ENCODE measurements around the gene CD2AP.
"Not testable (repeated sequence)": the region's sequence is repeated elsewhere in the genome, so short reads cannot be mapped to it uniquely, and the experiment has no call there.

CD2AP gene

GRCh38 chr6:47464052-47464451 lies 13.5 kb upstream of the CD2AP start:
- no peak for DNase-seq (ENCODE audit: low read depth)

- DNase-seq (ENCODE audit: low read depth): no peak
Measured at GRCh38 chr6:47465117-47465516, 12.5 kb upstream of the CD2AP start.

GRCh38 chr6:47471911-47472310 lies 5.7 kb upstream of the CD2AP start:
- DNase-seq (ENCODE audit: low read depth): no peak

GRCh38 chr6:47473791-47474346 lies 3.7 kb upstream of the CD2AP start:
- DNase-seq (ENCODE audit: low read depth): no peak

- no peak for DNase-seq (ENCODE audit: low read depth)
Measured at GRCh38 chr6:47475319-47475816, 2.2 kb upstream of the CD2AP start.

- no peak for DNase-seq (ENCODE audit: low read depth)
Measured at GRCh38 chr6:47476781-47477496, 650 bp upstream of the CD2AP start.

- DNase-seq (ENCODE audit: low read depth): no peak
Measured at GRCh38 chr6:47478233-47479139, 897 bp downstream of the CD2AP start.

- DNase-seq (ENCODE audit: low read depth): no peak
Measured at GRCh38 chr6:47479140-47479508, 1.5 kb downstream of the CD2AP start.

- no peak for DNase-seq (ENCODE audit: low read depth)
Measured at GRCh38 chr6:47479874-47480273, 2.3 kb downstream of the CD2AP start.

- DNase-seq (ENCODE audit: low read depth): not testable (repeated sequence)
Measured at GRCh38 chr6:47481213-47481612, 3.6 kb downstream of the CD2AP start.

- DNase-seq (ENCODE audit: low read depth): no peak
Measured at GRCh38 chr6:47481806-47482205, 4.2 kb downstream of the CD2AP start.

GRCh38 chr6:47483516-47483852 lies 5.9 kb downstream of the CD2AP start:
- DNase-seq (ENCODE audit: low read depth): no peak

- no peak for DNase-seq (ENCODE audit: low read depth)
Measured at GRCh38 chr6:47483853-47484546, 6.4 kb downstream of the CD2AP start.

GRCh38 chr6:47484616-47485015 lies 7.0 kb downstream of the CD2AP start:
- DNase-seq (ENCODE audit: low read depth): no peak

- DNase-seq (ENCODE audit: low read depth): no peak
Measured at GRCh38 chr6:47485083-47485482, 7.5 kb downstream of the CD2AP start.

- no peak for DNase-seq (ENCODE audit: low read depth)
Measured at GRCh38 chr6:47485491-47486135, 8.0 kb downstream of the CD2AP start.

GRCh38 chr6:47489995-47490394 lies 12.4 kb downstream of the CD2AP start:
- no peak for DNase-seq (ENCODE audit: low read depth)

GRCh38 chr6:47490676-47491075 lies 13.1 kb downstream of the CD2AP start:
- no peak for DNase-seq (ENCODE audit: low read depth)

- no peak for DNase-seq (ENCODE audit: low read depth)
Measured at GRCh38 chr6:47492355-47492754, 14.8 kb downstream of the CD2AP start.

GRCh38 chr6:47495207-47495606 lies 17.6 kb downstream of the CD2AP start:
- DNase-seq (ENCODE audit: low read depth): no peak

- no peak for DNase-seq (ENCODE audit: low read depth)
Measured at GRCh38 chr6:47495954-47496545, 18.5 kb downstream of the CD2AP start.
